Body of pancreas (tissue), 4 donors: ENCODE measurements around the gene KIF5B.

ENCODE experiments used
- POLR2A ChIP-seq, 3 donors: fragments of 450-650 bp; IDR thresholded peaks; one replicate each; pipeline ENCODE4 v1.6.1; 2016; ENCODE audit warnings: antibody characterized with exemption in 3 of 3, mild to moderate bottlenecking in 2 of 3
- TF ChIP-seq, protein P1 (sequence below), 7 experiments: fragments of 450-650 bp in 4 of 7; fragments of 200-600 bp in 3 of 7; sonication (generic) in 3 of 7; IDR thresholded peaks; one replicate each; pipeline ENCODE4 v1.5.1; 2016 to 2019; ENCODE audit warnings: antibody characterized with exemption in 7 of 7

DNA sequence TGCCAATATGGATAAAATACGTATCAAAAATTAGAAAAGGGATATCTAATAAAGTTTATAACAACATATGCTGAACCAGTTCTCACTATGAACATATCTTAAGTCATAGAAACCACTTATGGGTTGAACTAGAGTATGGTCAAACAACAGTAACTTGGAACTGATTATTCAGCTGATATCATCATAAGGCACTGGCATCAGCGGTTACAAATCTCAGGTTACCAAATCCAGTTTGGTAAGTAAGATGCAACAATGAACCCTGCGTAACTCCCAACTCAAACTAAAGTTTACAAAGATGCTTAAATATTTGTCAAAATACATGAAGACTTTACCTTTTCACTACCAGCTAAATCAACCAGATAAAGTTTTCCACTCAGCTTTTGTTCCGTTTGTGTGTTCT is 19.3 kb downstream of the KIF5B start:
- TF ChIP-seq, protein P1, sequence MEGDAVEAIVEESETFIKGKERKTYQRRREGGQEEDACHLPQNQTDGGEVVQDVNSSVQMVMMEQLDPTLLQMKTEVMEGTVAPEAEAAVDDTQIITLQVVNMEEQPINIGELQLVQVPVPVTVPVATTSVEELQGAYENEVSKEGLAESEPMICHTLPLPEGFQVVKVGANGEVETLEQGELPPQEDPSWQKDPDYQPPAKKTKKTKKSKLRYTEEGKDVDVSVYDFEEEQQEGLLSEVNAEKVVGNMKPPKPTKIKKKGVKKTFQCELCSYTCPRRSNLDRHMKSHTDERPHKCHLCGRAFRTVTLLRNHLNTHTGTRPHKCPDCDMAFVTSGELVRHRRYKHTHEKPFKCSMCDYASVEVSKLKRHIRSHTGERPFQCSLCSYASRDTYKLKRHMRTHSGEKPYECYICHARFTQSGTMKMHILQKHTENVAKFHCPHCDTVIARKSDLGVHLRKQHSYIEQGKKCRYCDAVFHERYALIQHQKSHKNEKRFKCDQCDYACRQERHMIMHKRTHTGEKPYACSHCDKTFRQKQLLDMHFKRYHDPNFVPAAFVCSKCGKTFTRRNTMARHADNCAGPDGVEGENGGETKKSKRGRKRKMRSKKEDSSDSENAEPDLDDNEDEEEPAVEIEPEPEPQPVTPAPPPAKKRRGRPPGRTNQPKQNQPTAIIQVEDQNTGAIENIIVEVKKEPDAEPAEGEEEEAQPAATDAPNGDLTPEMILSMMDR (IDR thresholded peaks at IDR 0.05) = no peak
- TF ChIP-seq POLR2A (IDR thresholded peaks at IDR 0.05) = no peak
